Activated CD8-positive, alpha-beta memory T cell treated with anti-CD3 and anti-CD28 coated beads for 48 hours (primary cell): ENCODE measurements around the gene TEX13D.
"Not testable (repeated sequence)": the region's sequence is repeated elsewhere in the genome, so short reads cannot be mapped to it uniquely, and the experiment has no call there.

Source experiments
- DNase-seq, 3 experiments: peaks; one replicate each; pipeline ENCODE4 v3.0.0-alpha.2; 2020; ENCODE audit warnings: low read depth in 2 of 3, low spot score in 2 of 3

TEX13D gene

DNA sequence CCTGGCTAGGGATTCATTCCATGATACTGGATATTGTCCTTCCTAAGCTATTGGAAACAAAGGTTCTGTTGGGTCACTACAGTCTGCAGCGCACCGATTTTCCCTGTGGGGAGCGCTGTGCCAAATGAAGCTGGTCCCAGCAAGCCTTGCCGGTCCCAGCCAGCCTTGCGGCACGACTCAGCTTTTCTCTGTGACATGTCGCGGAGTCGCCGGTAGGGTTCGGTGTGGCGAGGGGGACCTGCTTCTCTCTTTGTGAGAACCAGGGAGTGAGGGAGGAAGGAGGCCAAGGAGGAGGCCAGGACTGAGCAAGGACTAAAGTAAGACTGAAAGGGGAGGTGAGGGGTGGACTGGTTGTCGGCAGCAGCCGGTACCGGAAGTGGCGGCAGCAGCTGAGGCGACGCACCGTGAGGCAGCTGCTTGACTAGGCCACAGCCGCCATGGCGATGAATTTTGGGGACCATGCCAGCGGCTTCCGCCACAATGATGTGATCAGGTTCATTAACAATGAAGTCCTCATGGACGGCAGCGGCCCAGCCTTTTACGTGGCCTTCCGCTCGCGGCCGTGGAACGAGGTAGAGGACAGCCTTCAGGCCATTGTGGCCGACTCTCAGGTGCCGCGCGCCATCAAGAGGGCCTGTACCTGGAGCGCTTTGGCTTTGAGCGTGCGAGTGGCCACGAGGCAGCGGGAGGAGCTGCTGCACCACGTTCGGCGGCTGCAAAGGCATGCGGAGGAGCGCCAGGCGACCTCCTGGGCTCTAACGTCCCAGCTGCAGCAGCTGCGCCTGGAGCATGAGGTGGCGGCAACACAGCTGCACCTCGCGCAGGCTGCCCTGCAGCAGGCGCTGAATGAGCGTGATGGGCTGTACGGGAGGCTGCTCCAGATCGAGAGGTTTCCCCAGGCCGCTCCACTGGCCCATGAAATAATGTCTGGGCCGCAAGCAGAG lies at the start of gene TEX13D:
TSS of gene TEX13D (plus strand) at position 180 of the 944 bp plus-strand sequence. CDS start at position 438, 258 bp downstream.
- no peak for DNase-seq

DNA sequence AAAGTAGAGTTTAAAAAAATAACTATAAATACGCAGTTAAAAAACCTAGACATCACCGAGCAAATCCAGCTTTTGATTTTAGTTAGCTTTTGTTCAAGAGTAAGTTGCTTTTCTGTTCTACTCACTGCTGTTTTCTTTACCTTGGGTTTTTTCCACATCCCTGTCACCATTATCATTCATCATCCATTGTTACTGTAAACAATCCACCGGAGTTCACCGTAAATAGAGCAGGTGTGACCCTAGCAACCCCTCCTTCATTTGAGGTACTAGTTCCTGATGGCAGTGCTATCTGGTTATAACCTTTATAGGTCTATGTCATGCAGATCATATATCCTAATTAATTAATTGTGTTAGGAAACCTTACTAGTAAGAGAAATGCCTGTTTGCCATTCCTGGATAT lies 43.0 kb upstream of the TEX13D start:
- DNase-seq = no peak

DNA sequence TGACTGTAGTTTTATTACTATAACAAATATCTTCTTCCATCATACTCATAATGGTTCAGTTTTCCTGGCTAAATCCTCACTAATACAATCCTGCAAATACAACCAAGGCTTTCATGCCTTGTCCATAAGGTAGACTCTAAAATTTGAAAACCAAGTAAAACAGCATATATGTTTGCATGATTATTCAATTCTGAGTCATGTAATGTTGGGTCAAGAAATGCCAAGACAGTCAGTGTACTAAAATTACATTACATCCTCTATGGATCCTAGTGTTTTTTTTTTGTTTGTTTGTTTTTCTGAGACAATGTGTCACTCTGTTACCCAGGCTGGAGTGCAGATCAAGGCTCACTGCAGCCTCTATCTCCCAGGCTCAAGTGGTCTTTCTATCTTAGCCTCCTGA lies 38.6 kb upstream of the TEX13D start:
- DNase-seq = no peak

DNA sequence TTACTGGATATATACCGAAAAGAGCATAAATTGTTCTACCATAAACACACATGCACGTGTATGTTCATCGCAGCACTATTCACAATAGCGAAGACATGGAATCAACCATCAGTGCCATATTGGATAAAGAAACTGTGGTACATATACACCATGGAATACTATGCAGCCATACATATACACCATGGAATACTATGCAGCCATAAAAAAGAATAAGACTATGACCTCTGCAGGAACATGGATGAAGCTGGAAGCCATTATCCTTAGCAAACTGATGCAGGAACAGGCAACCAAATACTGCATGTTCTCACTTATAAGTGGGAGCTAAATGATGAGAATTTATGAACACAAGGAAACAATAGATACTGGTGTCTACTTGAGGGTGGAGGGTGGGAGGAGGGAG lies 33.1 kb upstream of the TEX13D start:
- DNase-seq = not testable (repeated sequence)

DNA sequence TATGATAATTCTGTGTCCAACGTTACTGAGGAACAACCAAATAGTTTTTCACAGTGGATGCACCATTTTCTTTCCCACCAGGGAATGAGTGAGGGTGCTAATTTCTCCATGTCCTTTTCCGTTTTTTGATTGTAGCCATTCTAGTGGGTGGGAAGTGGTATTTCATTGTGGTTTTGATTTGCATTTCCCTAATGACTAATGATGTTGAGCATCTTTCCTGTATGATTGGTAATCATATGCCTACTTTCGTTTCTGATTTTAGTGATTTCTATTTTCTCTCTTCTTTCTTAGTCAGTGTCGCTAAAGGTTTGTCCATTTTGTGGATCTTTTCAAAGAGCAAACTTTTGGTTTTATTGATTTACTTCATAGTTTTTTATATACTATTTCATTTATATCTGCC lies 32.1 kb upstream of the TEX13D start:
- no peak for DNase-seq

GRCh38 chrX:124307253-124307907 lies 25.1 kb upstream of the TEX13D start:
- DNase-seq = no peak

DNA sequence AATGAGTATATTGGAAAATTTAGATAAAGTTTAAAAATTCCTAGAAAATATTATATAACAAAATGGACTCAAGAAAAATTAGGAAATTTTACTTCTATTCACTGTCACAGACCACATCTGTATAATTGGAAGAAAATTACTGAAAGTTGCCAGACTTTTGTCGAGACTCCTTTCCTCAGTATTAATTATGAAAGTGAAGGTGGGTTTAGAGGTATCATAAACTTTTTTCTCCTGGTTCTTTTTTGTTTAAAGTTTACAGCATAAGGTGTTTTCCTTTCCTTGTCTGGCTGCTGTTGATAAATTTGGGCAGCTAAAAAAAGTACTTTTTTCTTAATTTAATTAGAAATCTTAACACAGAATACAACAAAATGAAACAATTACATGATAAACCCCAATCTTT lies 6.7 kb upstream of the TEX13D start:
- DNase-seq = no peak

- DNase-seq = no peak
These were observed 3.7 kb upstream of the TEX13D start for GRCh38 chrX:124328765-124329164.

GRCh38 chrX:124333862-124334261 lies 1.4 kb downstream of the TEX13D start:
- DNase-seq = no peak

DNA sequence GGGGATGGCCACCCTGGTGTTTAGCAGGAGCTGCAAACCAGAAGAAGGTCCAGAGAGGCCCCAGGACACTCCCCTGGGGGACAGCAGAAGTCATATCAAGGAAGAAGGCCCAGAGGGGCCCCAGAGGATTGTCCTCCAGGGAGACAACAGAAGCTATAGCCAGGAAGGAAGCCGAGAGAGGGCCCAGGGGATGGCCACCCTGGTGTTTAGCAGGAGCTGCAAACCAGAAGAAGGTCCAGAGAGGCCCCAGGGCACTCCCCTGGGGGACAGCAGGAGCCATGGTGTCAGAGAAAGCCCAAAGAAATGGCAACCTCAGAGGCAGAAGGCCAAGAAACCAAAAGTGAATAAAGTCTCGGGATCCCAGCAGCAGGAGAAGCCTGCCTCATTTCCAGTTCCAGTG lies 2.1 kb downstream of the TEX13D start:
- DNase-seq = not testable (repeated sequence)

GRCh38 chrX:124335598-124335997 lies 3.1 kb downstream of the TEX13D start:
- no peak for DNase-seq

DNA sequence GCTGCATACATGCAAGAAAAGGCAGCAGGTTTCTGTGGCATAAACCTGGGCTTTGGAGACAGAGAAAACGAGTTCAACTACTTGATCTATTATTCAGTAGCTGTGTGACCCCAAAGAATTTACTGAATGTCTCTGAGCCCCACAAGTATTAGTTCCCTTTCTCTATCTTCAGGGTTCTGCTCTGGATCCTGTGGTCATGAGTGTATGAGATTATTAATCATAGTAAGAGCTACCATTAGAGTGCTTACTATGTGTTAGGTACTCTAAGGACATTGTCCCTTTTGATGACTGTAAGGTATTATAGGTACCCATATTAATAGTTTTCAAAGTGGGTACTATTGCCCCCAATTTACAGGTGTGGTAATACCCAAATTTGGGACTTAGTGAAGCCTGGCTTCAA lies 5.5 kb downstream of the TEX13D start:
- DNase-seq = no peak

GRCh38 chrX:124338733-124339514 lies 6.5 kb downstream of the TEX13D start:
- no peak for DNase-seq

DNA sequence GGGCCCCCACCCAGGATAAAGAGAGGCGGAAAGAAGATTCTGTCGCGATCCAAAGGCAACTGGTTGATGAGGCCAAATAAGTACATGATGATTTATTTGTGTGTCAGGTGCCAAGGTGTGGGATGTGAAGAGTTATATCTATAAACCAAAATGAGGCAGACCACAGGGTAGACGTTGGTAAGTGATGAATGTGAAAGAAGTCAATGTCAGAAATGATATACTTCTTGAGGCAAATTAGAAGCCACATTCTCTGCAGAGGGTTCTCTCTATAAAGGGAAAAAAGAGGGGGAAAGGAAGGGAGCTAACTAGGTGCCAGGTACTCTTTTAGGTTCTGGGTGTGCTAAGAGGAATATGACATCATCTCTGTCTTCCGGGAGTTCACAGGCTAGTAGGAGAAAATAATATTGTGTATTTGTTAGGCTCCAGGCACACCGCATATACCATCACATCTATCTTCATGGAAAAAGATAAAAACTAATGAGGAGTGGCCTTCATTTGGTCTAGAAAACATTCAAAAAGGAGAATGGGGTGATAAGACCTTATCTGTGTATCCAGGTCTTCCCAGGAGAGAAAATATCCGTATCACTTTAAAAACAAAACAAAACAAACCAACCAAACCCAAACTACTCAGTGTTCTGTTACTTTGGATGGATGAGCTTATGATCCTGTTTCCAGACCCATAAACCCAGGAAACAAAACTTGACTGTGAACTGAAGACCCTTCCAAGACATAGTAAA lies 9.1 kb downstream of the TEX13D start:
- no peak for DNase-seq

DNA sequence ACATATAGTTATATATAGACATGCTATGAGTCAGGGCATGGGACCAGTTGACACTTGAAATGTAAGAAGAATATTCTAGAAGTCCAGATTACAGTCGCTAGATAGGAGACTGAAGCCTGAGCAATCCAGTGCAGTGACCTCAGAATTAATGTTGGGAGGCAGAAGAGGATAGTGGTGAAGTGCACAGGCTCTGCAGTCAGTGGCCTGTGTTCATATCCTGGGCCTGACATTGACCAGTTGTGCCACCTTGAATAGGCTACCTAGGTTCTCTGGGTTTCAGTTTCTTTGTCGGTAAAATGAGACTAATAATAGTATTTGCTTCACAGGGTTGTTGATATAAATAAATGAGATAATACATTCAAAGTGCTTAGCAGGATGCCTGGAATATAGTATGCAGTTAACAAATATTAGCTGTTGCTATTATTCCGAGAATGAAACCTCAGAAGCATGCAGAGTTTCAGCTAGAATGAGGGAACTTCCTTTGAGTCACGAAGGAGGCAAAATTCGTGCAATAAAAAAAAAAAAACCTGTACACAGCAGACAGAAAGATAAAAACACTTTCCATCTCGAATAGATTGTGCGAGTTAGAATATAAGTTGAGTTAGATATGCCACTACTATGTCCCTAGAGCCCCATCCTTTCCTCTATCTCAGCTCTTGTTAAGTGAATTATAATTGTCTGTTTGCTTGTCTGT lies 9.9 kb downstream of the TEX13D start:
- no peak for DNase-seq

GRCh38 chrX:124343016-124343415 lies 10.6 kb downstream of the TEX13D start:
- no peak for DNase-seq

- no peak for DNase-seq
These were observed 11.8 kb downstream of the TEX13D start for GRCh38 chrX:124344246-124344645.

DNA sequence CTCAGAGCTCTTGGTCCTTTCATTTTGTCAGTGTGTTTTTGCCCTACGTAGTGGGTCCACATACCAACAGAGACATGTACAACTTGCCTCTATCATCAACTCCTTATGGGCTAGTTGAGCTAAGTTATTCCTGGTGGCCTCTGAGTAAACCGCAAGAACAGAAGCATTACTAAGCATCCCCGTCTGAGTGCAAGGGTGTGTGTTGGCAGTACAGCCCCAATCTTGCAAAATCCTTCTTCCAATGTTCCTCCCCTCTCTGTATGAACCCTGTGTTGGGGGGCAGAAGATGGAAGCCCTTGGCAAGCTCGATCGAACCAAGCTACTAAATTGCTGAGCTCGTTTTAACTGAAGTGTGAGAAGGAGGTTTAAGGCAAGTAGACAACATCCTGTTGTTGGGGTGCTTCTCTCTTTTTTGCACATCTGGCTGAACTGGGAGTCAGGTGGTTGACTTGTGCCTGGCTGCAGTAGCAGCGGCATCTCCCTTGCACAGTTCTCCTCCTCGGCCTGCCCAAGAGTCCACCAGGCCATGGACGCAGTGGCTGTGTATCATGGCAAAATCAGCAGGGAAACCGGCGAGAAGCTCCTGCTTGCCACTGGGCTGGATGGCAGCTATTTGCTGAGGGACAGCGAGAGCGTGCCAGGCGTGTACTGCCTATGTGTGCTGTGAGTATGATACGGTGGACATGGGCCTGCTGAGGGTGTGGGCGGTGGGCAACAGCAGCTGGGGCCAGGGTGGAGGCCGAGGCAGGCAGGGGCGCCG lies 13.8 kb downstream of the TEX13D start, which contains the start of gene SH2D1A:
TSS of gene SH2D1A (plus strand) at position 447 of the 760 bp plus-strand sequence. CDS start at position 527, 80 bp downstream.
- no peak for DNase-seq

- no peak for DNase-seq
These were observed 14.4 kb downstream of the TEX13D start for GRCh38 chrX:124346877-124347241.
